Glomerular visceral epithelial cell (primary cell): ENCODE data around the gene DNAAF1.
"Not testable (repeated sequence)": the region's sequence is repeated elsewhere in the genome, so short reads cannot be mapped to it uniquely, and the experiment has no call there.

ENCODE experiments used
- DNase-seq: peaks from one replicate; pipeline ENCODE4 v3.0.0-alpha.2; 2016; ENCODE audit errors: extremely low spot score

DNAAF1 gene

DNA sequence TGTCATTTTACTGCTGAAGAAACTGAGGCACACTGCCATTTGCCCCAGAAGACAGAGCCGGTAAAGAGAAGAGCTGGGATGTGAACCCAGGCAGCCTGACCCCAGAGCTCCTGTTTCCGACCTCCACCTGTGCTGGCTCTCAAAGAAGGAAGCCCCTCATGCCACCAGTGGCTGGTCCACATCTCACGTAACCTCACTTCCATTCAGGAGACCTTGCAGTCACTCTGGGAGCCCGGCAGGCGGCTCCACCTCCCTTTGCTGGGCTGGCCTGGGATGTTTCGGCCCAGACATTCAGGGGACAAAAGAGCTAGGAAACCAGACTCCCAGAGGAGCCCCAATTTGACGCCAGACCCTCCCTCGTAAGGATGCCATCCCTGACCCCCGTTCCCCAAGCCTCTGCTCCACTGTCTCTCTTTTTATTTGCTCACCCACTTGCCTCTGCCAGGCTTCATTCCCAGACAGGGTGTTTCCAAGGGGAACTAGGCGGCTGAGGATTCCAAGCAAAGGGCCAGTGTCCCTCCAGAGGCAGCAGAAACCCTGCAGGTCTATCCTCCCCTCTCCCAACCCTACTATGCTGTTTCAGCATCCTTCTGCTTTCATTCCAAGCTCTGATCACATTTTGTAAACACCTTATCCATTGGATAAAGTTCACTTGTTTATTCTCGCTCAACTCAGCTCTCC is 38.9 kb downstream of the DNAAF1 start:
- DNase-seq = no peak

DNA sequence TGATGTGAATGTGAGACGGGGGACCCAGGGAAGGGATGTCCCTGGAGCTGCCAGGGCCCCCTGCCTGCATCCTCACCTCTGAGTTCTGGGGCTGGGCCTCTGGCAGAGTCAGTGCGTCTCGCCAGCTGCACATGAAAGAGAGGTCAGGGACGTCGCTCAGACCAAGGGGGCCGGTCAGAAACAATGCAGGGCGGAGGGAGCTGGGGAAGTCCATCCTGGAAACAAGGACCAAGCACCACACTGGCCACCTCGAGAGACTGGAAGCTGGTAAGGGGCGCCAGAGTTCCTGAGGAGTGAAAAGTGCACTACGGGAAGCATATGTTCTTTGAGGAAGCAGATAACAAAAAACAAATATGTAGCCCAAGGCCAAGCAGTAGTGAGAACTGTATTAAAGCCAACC is 39.7 kb downstream of the DNAAF1 start:
- no peak for DNase-seq

- peak; percentile 94 for DNase-seq
Observed at GRCh38 chr16:84186685-84187437, 41.8 kb downstream of the DNAAF1 start, which contains the start of gene TAF1C. TAF1C (minus strand) TSS chr16:84187057; CDS start chr16:84184988, 2,069 bp downstream.

DNA sequence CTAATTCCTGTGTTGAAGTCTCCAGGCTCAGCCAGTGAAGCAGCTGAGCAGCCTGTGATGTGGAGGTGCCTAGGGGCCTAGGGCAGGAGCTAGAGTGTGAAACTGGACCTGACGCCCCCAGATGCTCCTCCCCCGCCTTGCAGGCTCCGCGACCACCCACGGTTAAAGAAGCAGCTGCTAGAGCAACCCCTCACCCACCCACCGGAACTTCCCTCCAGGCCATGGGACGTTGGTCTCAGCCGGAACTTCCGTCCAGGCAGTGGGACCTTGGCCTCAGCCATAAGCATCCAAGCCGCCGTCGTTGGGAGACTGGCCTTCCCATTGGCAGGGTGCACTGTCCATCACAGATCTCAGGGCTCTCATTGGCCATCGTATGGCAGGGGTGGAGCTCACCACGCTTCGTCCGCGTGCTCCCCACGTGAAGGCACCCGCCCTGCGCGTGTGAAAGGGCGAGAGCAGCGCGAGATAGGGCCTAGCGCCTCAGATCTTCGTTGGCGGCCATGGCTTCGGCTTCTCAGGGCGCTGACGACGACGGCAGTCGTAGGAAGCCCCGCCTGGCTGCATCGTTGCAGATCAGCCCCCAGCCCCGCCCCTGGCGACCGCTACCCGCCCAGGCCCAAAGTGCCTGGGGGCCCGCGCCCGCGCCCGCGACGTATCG is 45.8 kb downstream of the DNAAF1 start, which contains the start of gene ADAD2:
ADAD2 (plus strand) TSS at position 427 of the 658 bp plus-strand sequence; CDS start at position 501, 74 bp downstream.
- DNase-seq = no peak

GRCh38 chr16:84191466-84191865 is 46.4 kb downstream of the DNAAF1 start:
- no peak for DNase-seq

- no peak for DNase-seq
Observed at GRCh38 chr16:84193480-84193879, 48.4 kb downstream of the DNAAF1 start.

- no peak for DNase-seq
Observed at GRCh38 chr16:84194018-84194417, 48.9 kb downstream of the DNAAF1 start.

GRCh38 chr16:84194470-84195200 is 49.5 kb downstream of the DNAAF1 start:
- no peak for DNase-seq

DNA sequence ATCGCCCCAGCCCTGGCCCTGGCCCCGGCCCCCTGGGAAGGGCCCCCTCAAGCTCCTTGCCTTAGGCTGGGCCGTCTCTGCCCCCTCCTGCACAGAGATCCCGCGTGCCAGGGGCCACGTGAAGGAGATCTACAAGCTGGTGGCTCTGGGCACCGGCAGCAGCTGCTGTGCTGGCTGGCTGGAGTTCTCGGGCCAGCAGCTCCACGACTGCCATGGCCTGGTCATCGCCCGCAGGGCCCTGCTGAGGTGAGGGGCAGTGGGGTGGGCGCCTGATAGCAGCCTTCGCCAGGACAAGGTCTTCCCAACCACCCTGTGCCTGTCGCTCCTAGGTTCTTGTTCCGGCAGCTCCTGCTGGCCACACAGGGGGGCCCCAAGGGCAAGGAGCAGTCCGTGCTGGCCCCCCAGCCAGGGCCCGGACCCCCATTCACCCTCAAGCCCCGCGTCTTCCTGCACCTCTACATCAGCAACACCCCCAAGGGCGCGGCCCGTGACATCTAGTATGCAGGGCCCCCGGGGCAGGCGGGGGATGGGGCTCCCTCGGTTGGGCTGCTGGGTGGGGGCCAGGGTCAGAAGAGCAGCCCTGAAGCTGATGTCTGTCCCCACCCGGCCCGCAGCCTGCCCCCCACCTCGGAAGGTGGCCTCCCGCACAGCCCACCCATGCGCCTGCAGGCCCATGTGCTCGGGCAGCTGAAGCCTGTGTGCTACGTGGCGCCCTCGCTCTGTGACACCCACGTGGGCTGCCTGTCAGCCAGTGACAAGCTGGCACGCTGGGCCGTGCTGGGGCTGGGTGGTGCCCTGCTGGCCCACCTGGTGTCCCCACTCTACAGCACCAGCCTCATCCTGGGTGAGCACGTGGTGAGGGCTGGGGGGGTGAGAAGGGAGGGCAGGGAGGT is 50.3 kb downstream of the DNAAF1 start:
- no peak for DNase-seq

DNA sequence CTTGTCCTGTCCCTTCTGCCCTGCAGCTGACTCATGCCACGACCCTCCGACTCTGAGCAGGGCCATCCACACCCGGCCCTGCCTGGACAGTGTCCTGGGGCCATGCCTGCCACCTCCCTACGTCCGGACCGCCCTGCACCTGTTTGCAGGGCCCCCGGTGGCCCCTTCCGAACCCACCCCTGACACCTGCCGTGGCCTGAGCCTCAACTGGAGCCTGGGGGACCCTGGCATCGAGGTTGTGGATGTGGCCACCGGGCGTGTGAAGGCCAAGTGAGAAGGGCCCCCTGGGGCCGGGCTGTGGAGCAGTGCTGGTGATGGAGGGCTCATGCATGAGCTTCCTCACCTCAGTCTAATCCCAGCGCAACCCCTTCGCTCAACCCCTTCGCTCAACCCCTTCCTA is 51.0 kb downstream of the DNAAF1 start:
- DNase-seq = no peak

DNA sequence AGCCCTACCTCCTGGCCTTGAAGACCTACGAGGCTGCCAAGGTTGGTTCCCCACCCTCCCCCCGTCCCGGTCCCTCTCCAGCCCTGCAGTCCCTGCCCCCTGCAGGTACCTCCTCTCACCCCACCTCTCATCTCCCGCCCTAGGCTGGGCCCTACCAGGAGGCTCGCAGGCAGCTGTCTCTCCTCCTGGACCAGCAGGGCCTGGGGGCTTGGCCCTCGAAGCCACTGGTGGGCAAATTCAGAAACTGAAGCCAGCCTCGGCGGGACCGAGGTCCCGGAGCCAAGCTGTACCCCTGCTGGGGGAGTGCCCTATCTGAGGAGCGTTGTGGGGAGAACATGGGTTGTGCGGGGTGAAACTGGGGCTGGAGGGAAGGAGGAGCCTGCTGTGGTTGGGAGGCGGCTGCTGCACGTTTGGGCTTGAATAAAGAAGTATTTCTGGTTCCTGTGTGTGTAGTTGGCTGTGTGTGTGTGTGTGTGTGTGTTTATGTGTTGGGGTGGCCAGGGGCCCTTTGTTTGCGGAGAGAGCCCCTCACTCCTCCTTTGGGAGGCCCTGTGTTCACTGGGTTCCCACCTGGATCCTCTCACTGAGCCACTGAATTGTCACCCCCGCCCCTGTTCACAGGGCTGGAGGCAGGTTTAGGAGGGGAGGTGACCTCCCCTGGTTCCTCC is 51.8 kb downstream of the DNAAF1 start:
- no peak for DNase-seq

DNA sequence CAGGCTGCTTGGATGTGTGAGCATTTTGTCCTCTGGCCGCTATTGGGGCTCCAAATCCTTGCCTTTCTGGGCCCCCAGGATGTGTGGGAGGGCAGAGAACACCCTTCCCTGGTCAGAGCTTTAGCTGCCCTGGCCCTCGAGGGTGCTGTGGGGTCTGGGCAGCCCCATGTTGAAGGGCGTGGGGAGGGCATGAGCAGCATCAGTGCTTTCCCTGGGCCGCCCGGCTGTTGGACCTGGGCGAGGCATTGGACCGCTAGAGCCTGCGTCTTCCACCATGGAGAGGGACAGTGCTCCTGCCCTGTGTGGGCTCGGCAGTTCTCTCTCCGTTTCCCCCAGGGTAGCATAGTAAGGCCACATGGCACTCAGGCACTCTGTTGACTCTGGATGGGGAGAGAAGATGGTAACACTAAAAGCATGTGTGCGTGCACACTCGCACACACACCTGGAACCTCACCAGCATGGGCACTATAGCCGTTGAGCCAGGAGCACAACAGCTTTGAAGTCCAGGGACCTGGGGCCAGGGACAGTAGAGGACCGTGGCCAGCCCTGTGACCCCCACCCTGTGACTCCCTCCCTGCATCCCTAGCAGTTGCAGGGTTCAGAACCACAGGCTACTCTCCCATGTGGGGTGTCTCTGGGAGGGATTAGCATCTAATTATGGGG is 52.5 kb downstream of the DNAAF1 start:
- DNase-seq = no peak

DNA sequence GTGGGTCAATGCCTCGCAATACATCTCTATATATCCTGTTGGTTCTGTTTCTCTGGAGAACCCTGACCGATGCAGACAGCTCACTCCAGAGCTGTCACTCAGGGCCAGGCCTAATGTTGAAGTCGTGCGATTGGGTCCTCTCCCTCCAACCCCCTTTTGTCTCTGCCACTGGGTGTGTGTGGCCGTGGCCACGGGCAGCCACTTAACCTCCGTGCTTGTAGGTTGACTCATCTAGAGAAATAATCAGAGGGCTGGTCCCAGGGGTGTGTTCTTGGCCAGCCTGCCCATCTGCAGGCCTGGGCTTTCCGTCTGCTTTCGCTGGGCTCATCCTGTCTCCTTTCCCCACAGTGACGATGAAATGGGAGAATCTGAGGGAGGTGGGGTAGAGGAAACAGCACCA is 53.3 kb downstream of the DNAAF1 start:
- DNase-seq = no peak

- no peak for DNase-seq
Observed at GRCh38 chr16:84199097-84199496, 54.0 kb downstream of the DNAAF1 start.

DNA sequence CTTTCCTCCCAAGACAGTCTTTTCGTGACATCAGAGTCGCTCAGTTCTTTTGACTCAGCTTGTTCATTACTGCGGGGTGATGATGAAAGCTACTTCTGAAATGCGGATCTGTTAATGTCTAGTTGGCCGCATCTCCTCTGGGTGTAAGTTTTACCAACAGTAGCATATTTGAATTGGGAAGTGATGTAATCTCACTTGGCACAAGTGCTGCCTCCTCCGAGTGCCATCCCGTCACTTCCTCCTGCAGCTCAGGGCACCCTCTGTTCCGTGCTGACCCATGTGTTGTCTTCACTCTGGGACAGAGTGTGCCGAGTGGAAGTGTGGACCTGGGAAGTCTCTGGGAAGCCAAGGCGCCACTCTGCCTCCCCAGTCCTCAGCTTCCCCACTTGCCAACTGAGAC is 54.8 kb downstream of the DNAAF1 start:
- DNase-seq = no peak

GRCh38 chr16:84204551-84204950 is 59.4 kb downstream of the DNAAF1 start:
- not testable (repeated sequence) for DNase-seq

DNA sequence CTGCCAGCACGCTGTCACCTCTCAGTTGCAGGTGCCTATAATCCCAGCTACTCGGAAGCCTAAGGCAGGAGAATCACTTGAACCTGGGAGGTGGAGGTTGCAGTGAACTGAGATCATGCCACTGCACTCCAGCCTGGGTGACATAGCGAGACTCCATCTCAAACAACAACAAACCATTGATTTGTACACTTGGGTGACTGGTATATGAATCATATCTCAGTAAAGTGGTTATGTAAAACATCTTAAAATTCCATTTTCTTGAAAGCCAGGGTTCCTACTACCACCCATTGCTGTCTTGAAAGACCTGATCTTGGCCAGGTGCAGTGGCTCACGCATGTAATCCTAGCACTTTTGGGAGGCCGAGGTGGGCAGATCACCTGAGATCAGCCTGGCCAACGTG is 60.0 kb downstream of the DNAAF1 start:
- not testable (repeated sequence) for DNase-seq

DNA sequence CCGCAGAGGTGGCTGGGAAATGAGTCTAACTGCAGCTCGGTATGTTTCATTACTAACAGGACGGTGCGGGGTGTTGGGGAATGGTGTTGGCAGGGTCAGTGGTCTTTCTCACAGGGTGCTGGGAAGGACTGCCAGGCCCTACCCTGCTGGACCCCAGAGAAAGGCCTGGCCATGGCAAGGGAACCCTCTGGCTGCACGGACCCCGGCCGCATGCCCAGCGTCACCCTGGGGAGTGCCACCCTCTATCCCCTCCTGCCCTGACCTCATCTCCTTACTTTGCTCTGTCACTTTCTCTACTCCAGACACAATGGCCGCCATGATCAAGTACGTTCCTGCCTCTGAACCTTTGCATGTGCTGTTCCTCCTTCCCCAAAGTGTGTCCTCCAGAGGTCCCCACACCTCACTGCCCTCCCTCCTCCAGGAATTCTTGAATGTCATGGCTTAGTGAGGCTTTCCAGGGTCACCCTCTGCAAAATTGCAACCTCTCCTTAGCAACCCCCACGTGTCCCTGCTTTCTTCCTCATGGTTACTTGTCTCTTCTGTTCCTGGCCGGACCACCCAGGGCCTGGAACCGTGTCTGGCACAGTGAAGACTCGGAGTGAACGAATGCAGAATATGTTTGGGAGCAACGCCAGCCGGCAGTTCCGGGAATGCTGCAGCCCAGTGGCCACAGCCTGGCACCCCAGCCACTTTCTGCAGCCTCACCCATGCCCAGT is 61.0 kb downstream of the DNAAF1 start:
- DNase-seq = no peak

GRCh38 chr16:84207251-84207650 is 62.1 kb downstream of the DNAAF1 start:
- DNase-seq = no peak
